Gastroesophageal sphincter (tissue), 3 donors: ENCODE measurements around the gene PCDHA2.

ENCODE experiments used
- EP300 ChIP-seq: sonication (generic); formaldehyde crosslinking; IDR thresholded peaks from one replicate; pipeline ENCODE4 v1.6.1; 2017; ENCODE audit warnings: antibody characterized with exemption, mild to moderate bottlenecking
- POLR2A ChIP-seq, 2 donors: fragments of 450-650 bp; IDR thresholded peaks; one replicate each; pipeline ENCODE4 v1.6.1; 2017; ENCODE audit warnings: antibody characterized with exemption in 2 of 2, mild to moderate bottlenecking in 2 of 2, moderate library complexity in 1 of 2
- POLR2AphosphoS5 ChIP-seq: sonication (generic); formaldehyde crosslinking; IDR thresholded peaks from one replicate; pipeline ENCODE4 v1.6.1; 2017; ENCODE audit warnings: antibody characterized with exemption
- TF ChIP-seq, protein P1 (sequence below), 4 experiments: fragments of 200-600 bp in 2 of 4; fragments of 450-650 bp in 2 of 4; sonication (generic) in 1 of 4; IDR thresholded peaks; one replicate each; pipeline ENCODE4 v1.5.1; 2017 to 2019; ENCODE audit warnings: antibody characterized with exemption in 4 of 4, mild to moderate bottlenecking in 2 of 4, moderate library complexity in 2 of 4

DNA sequence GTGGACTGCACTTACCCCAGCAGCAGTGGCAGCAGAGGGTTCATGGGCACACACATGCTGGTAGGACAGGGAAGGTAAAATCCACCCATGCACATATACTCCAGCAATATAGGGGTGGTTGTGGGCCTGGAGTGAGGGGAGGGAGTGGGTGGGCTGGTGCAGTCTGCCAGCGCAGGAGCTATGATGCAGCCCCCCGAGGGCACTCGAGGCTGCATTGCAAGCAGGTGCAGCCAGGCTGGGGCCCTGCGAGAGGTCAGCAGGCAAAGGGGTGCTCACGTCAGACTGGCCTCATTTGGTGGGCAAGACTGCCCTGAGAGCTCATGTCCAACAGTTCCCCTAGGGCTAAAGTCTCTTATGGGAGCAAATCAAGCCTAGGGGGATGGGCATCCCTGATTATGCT lies 41.1 kb upstream of the PCDHA2 start:
- TF ChIP-seq, protein P1, sequence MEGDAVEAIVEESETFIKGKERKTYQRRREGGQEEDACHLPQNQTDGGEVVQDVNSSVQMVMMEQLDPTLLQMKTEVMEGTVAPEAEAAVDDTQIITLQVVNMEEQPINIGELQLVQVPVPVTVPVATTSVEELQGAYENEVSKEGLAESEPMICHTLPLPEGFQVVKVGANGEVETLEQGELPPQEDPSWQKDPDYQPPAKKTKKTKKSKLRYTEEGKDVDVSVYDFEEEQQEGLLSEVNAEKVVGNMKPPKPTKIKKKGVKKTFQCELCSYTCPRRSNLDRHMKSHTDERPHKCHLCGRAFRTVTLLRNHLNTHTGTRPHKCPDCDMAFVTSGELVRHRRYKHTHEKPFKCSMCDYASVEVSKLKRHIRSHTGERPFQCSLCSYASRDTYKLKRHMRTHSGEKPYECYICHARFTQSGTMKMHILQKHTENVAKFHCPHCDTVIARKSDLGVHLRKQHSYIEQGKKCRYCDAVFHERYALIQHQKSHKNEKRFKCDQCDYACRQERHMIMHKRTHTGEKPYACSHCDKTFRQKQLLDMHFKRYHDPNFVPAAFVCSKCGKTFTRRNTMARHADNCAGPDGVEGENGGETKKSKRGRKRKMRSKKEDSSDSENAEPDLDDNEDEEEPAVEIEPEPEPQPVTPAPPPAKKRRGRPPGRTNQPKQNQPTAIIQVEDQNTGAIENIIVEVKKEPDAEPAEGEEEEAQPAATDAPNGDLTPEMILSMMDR (IDR thresholded peaks at IDR 0.05): no peak
- TF ChIP-seq POLR2A (IDR thresholded peaks at IDR 0.05) (no peak), POLR2AphosphoS5 (no peak), EP300 (no peak)
